ENCODE results near the gene KIF1C.
"Not testable (repeated sequence)": the region's sequence is repeated elsewhere in the genome, so short reads cannot be mapped to it uniquely, and the experiment has no call there.

KIF1C gene

GRCh38 chr17:5043524-5043923 lies 45.8 kb downstream of the KIF1C start:
- no peak for DNase-seq (ENCODE audit: low read depth in 3 of 3)

GRCh38 chr17:5044630-5045029 lies 46.9 kb downstream of the KIF1C start:
- DNase-seq (ENCODE audit: low read depth in 3 of 3) = no peak

- DNase-seq (ENCODE audit: low read depth in 3 of 3) = no peak
Measured at GRCh38 chr17:5045496-5045895, 47.7 kb downstream of the KIF1C start.

GRCh38 chr17:5047446-5047845 lies 49.7 kb downstream of the KIF1C start:
- DNase-seq (ENCODE audit: low read depth in 3 of 3) = no peak

- DNase-seq (ENCODE audit: low read depth in 3 of 3) = no peak
Measured at GRCh38 chr17:5049314-5049841, 51.6 kb downstream of the KIF1C start.

- DNase-seq (ENCODE audit: low read depth in 3 of 3) = no peak
Measured at GRCh38 chr17:5050278-5050677, 52.5 kb downstream of the KIF1C start.

GRCh38 chr17:5055543-5055942 lies 57.8 kb downstream of the KIF1C start:
- DNase-seq (ENCODE audit: low read depth in 3 of 3) = no peak

- DNase-seq (ENCODE audit: low read depth in 3 of 3) = no peak
Measured at GRCh38 chr17:5065227-5065744, 67.5 kb downstream of the KIF1C start.

- no peak for DNase-seq (ENCODE audit: low read depth in 3 of 3)
Measured at GRCh38 chr17:5068236-5068635, 70.5 kb downstream of the KIF1C start.

- DNase-seq (ENCODE audit: low read depth in 3 of 3) = no peak
Measured at GRCh38 chr17:5069724-5070123, 72.0 kb downstream of the KIF1C start.

GRCh38 chr17:5075472-5075871 lies 77.7 kb downstream of the KIF1C start:
- DNase-seq (ENCODE audit: low read depth in 3 of 3) = not testable (repeated sequence)

GRCh38 chr17:5077275-5077674 lies 79.5 kb downstream of the KIF1C start:
- not testable (repeated sequence) for DNase-seq (ENCODE audit: low read depth in 3 of 3)

- no peak for DNase-seq (ENCODE audit: low read depth in 3 of 3)
Measured at GRCh38 chr17:5077781-5078105, 80.0 kb downstream of the KIF1C start.

Data from stimulated activated CD4-positive, alpha-beta T cell treated with anti-CD3 and anti-CD28 coated beads, TNF-alpha, amount 100 ng/mL, for 24 hours (primary cell).